SJCRH30 (cell line): ENCODE results near the gene SDCBP2. TPM values are rescaled to one million over a fixed set of nuclear protein-coding genes. Genes with fewer than 3 reads are reported as not detected.
"Not testable (repeated sequence)": the region's sequence is repeated elsewhere in the genome, so short reads cannot be mapped to it uniquely, and the experiment has no call there.

ENCODE experiments used
- DNase-seq, 2 experiments: peaks; one replicate each; pipeline ENCODE4 v3.0.0-alpha.2; 2015 to 2020
- H3K27ac ChIP-seq: fragments of 250-450 bp; sonication (Bioruptor Pico); 2 replicates; pipeline ENCODE4 v1.5.1; 2020; ENCODE audit warnings: mild to moderate bottlenecking, moderate library complexity
- H3K27me3 ChIP-seq: fragments of 250-450 bp; sonication (Bioruptor Pico); 2 replicates; pipeline ENCODE4 v1.5.1; 2020; ENCODE audit warnings: mild to moderate bottlenecking, moderate library complexity
- H3K36me3 ChIP-seq: fragments of 250-450 bp; sonication (Bioruptor Pico); 2 replicates; pipeline ENCODE4 v1.5.1; 2020; ENCODE audit warnings: mild to moderate bottlenecking, moderate library complexity
- H3K4me1 ChIP-seq: fragments of 250-450 bp; sonication (Bioruptor Pico); 2 replicates; pipeline ENCODE4 v1.5.1; 2020; ENCODE audit warnings: mild to moderate bottlenecking, moderate library complexity
- H3K4me3 ChIP-seq: fragments of 250-450 bp; sonication (Bioruptor Pico); 2 replicates; pipeline ENCODE4 v1.5.1; 2020; ENCODE audit warnings: mild to moderate bottlenecking, moderate library complexity
- H3K9me3 ChIP-seq: fragments of 250-450 bp; sonication (Bioruptor Pico); replicated peaks from 2 replicates; pipeline ENCODE4 v1.5.1; 2020; ENCODE audit warnings: mild to moderate bottlenecking, moderate library complexity
- total RNA-seq: library from RNA; depleted of rRNA; stranded (reverse); fragments of >200 nt; shearing (Covaris generic); gene quantifications from 2 replicates; pipeline ENCODE4 v1.2.3, GENCODE V29; 2014

The SDCBP2 gene
- total RNA-seq, 1 experiment from 2014 or later, result 0.71 TPM

DNA sequence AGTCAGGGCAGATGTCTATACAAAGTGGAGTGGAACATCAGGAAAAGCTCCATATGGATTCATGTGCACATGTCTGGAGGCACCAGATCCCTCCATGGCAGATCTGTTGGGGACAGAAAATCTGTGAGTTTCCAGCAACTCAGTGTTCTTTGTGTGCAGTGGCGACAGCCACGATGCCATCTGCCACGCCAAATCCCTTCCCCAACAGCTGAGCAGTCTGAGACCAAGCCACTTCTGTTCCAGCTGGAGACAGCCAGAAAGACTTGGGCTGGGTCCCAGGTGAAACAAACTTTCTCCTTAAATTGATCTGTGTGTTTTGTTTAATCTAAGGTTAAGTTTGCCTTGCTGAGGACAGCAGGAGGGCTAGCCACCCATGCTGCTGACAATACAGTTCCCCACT is 41.0 kb upstream of the SDCBP2 start:
- peaks cover 35% of the 10 kb centered on the region for H3K36me3 ChIP-seq
- H3K9me3 ChIP-seq, result no peaks in the 10 kb centered on the region
- H3K27me3 ChIP-seq, result no peaks in the 10 kb centered on the region
- peaks cover 37% of the 10 kb centered on the region for H3K4me1 ChIP-seq
- no peak overlapping the region for H3K27ac ChIP-seq
- DNase-seq, result peak in 1 of 2 experiments; percentile 34
- H3K4me3 ChIP-seq, result no peak overlapping the region

DNA sequence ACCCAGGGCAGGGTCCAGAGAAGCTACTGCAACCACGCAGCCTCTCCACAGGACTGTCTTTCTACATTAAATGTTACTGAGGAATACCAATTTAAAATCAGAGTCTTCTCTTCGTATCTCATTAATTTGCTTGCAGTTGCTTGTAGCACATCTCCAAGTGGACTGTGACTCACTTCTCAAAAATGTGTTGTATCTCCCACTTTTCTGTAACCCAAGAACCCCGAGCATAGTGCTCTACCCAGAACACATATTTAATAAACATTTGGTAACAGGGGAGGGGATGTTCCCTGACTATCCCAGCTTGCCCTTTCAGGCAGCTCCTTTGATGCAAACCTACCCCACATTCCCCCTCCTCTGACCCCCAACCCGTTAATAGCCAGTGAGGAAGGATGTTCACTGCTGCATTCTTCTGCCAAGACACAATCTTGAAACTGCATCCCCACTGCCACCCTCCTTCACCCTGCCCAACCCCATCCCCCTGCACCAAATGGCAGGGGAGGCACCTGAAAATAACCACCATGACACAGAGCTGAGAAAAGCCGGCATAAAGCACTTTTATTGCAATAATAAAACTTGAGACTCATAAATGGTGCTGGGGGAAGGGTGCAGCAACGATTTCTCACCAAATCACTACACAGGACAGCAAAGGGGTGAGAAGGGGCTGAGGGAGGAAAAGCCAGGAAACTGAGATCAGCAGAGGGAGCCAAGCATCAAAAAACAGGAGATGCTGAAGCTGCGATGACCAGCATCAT is 39.7 kb upstream of the SDCBP2 start:
- H3K4me1 ChIP-seq, result peaks cover 37% of the 10 kb centered on the region

DNA sequence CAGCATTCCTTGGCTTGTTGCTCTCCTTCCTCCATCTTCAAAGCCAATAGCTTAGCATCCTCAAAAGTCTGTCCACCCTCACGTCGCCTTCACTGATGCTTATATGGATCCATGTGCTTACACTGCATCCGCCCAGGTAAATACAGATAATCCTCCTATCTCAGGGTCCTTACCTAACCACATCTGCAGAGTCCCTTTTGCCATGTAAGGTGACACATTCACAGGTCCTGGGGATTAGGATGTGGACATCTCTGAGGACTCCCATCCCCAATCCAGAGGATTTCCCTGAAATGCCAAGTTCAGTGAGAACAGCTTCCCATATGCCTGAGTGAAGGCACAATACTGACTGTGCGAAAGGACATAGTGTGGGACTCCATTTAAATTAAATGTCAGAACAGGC is 38.5 kb upstream of the SDCBP2 start:
- Histone ChIP-seq H3K36me3 (peaks cover 23% of the 10 kb centered on the region), H3K4me1 (peaks cover 34% of the 10 kb centered on the region)

More for the DNA sequence above, 39.7 kb upstream of the SDCBP2 start:
- Histone ChIP-seq H3K27ac (no peak overlapping the region), H3K36me3 (peaks cover 26% of the 10 kb centered on the region), H3K4me3 (no peak overlapping the region), H3K27me3 (no peaks in the 10 kb centered on the region), H3K9me3 (no peaks in the 10 kb centered on the region)
- no peak for DNase-seq

DNA sequence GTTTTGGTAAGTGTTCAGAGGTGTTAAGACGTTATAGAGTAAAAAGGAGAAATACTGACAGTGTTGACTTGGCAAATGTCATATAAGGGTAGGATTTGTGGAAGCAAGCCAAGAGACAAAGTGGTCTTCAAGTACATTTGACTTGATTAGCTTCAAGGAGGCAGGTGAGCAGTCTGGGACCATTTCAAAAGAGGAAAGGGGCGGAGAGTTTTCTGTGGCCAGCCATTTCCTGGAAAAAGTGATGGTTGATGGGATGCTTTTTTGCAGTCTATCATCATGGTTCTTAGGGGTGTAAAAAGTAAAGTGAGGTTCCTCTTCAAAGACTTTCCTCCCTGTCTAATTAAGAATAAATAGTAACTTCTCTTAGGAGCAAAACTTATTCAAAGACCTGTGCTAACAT is 35.2 kb upstream of the SDCBP2 start:
- Histone ChIP-seq H3K27me3 (no peaks in the 10 kb centered on the region), H3K4me1 (peaks cover 9% of the 10 kb centered on the region; the same call in 1 of the 2 replicates), H3K4me3 (no peak overlapping the region), H3K27ac (no peak overlapping the region), H3K9me3 (no peaks in the 10 kb centered on the region), H3K36me3 (peaks cover 24% of the 10 kb centered on the region)
- no peak for DNase-seq

More for the DNA sequence above, 38.5 kb upstream of the SDCBP2 start:
- Histone ChIP-seq H3K27ac (no peak overlapping the region), H3K4me3 (no peak overlapping the region), H3K9me3 (no peaks in the 10 kb centered on the region), H3K27me3 (no peaks in the 10 kb centered on the region)
- DNase-seq, result no peak

DNA sequence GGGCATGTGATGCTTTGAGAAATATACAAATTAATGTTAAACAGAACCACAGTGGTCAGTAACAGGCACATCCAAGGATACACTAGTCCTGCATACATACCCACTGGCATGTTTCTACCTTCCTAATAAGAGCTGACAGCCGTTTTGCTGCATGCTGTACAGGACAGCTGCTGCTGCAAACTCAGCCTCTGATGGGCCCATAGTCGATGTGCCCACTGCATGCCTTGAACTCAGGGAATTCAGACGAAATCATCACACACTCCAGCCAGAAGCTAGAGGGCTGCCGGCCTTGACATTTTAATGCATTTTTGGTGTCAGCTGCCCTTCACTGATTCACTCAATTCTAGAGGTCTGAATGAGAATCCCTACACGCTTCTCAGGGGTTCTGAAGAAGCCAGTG is 34.6 kb upstream of the SDCBP2 start:
- Histone ChIP-seq H3K4me1 (peaks cover 4% of the 10 kb centered on the region; the same call in 1 of the 2 replicates), H3K9me3 (no peaks in the 10 kb centered on the region), H3K27me3 (no peaks in the 10 kb centered on the region), H3K27ac (no peak overlapping the region), H3K36me3 (peaks cover 26% of the 10 kb centered on the region), H3K4me3 (no peak overlapping the region)
- no peak for DNase-seq

DNA sequence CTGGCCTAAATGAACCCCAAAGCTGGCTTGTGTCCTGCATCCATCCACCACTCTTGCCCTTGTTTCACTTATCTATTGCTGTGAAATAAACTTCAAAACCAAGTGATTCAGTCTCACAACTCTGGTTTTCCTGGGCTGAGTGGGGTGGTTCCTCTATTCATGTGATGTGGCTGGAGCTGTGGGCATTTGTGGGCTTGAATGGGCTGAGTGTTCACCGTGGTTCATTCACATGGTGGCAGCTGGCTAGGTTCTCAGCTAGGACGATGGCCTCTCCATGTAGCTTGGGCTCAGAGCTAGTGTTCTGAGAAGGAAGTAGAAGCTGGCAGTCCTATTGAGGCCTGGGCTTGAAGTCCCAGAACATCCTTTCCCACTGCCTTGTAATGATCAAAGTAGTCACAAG is 33.5 kb upstream of the SDCBP2 start:
- no peaks in the 10 kb centered on the region for H3K27me3 ChIP-seq
- H3K4me3 ChIP-seq, result no peak overlapping the region
- H3K4me1 ChIP-seq, result no peaks in the 10 kb centered on the region
- peaks cover 18% of the 10 kb centered on the region for H3K36me3 ChIP-seq
- no peaks in the 10 kb centered on the region for H3K9me3 ChIP-seq
- H3K27ac ChIP-seq, result no peak overlapping the region
- DNase-seq, result no peak

DNA sequence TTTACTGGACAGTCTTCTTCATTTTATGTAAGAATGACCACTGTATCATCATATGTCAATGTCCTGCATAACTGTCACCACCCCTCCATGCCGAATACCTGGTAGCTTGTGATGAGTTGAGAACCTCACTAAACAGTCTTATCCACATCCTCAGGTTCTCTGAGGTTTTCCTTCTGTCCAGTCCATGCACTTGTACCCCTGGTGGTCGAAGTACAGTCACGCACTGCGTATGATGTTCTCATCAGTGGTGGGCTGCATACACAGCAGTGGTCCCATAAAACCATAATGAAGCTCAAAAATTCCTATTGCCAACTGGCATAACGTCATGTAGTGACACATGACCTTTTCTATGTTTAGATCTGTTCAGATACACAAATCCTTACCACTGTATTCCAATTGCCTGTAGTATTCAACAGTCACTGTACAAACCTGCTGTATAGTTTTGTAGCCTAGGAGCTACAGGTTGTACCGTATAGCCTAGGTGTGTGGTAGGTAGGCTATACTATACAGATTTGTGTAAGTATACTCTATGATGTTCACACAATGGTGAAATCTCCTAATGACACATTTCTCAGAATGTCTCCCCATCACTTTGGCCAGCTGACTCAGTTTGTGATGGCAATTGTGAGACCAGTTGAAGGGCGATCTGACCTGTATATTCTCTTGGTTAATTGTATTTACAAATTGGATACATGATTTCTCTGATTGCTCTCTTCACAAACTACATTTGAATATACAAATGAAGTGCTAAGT is 31.3 kb upstream of the SDCBP2 start:
- no peak overlapping the region for H3K4me3 ChIP-seq
- peaks cover 11% of the 10 kb centered on the region; the same call in 1 of the 2 replicates for H3K36me3 ChIP-seq
- H3K27ac ChIP-seq, result no peak overlapping the region
- no peak for DNase-seq
- no peaks in the 10 kb centered on the region for H3K9me3 ChIP-seq
- no peaks in the 10 kb centered on the region for H3K27me3 ChIP-seq
- H3K4me1 ChIP-seq, result no peaks in the 10 kb centered on the region

DNA sequence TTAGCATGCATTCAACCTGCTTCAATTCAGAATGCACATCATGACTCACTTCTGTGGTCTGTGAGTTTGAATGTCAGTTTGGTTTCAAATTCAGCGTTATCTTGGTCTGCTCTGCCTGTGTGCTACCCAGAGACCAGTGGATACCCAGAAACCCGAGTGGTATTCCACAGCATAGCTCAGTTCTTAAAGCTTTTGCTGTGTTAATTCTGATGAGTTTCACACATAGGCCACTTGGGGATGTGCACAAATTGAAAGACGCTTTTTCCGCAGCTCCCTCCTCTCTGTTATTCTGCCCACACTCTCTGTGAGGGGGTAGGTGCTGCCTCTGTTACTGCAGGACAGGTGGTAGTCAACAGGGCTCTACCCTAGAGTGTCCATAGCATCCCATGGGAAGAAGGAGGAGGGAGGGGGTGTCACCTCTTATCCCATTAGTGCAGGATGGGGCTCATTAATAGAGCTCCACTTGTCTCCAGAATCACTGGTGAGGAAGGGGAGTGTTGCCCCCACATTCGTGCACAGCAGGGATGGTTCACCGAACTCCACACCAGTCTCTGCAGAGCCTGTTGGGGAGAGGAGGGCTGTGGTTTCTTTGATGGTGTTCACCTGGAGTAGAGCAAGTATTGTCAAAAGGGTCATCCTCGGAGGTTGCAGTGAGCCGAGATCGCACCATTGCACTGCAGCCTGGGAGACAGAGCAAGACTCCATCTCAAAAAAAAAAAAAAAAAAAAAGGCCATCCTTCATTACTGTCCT is 29.2 kb upstream of the SDCBP2 start:
- Histone ChIP-seq H3K27me3 (no peaks in the 10 kb centered on the region), H3K4me1 (no peaks in the 10 kb centered on the region), H3K36me3 (peaks cover 15% of the 10 kb centered on the region), H3K9me3 (no peaks in the 10 kb centered on the region), H3K27ac (no peak overlapping the region), H3K4me3 (no peak overlapping the region)
- DNase-seq, result no peak

DNA sequence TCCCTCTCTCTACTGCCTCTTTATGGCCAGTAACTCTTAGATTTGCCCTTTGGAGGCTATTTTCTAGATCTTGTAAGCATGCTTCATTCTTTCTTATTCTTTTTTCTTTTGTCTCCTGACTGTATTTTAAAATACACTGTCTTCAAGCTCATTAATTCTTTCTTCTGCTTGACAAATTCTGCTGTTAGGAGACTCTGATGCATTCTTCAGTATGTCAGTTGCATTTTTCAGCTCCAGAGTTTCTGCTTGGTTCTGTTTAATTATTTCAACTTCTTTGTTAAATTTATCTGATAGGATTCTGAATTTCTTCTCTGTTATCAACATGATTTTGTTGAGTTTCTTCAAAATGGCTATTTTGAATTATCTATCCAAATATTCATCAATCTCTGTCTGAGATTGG is 25.0 kb upstream of the SDCBP2 start:
- H3K27me3 ChIP-seq, result no peaks in the 10 kb centered on the region
- no peak for DNase-seq
- H3K9me3 ChIP-seq, result no peaks in the 10 kb centered on the region
- no peaks in the 10 kb centered on the region for H3K4me1 ChIP-seq
- no peak overlapping the region for H3K4me3 ChIP-seq
- H3K36me3 ChIP-seq, result peaks cover 13% of the 10 kb centered on the region; the same call in 1 of the 2 replicates
- H3K27ac ChIP-seq, result no peak overlapping the region

DNA sequence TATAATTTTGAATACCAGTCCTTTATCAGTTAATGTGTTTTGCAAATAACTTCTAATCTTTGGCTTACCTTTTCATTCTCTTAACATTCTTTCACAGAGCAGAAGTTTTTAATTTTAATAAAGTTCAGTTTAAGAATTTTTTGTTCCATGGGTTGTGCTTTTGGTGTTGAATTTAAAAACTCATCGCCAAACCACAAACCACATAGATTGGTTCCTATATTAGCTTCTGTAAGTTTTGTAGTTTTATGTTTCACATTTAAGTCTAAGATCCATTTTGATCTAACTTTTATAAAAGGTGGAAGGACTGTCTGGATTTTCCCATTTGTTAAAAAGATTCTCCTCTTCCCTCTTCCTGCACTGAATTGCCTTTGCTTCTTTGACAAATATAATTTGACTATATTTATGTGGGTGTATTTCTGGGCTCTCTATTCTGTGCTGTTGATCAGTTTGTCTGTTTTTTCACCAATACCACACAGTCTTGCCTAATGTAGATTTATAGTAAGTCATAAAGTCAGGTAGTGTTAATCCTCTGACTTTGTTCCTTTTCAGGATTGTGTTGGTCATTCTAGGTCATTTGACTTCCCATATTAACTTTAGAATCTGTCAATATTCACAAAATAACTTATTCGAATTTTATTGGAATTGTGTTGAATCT is 17.5 kb upstream of the SDCBP2 start:
- no peak overlapping the region for H3K4me3 ChIP-seq

DNA sequence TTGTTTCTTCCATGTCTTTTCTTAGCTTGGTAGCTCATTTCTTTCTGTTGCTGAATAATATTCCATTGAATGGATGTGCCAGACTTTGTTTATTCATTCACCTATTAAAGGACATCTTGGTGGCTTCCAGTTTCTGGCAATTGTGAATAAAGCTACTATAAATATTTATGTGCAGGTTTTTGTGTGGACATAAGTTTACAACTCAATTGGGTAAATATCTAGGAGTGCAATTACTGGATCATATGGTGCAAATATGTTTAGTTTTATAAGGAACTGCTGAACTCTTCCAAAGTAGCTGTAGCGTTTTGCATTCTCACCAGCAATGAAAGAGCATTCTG is 16.8 kb upstream of the SDCBP2 start:
- H3K4me1 ChIP-seq, result 0 out of 2 replicates have a peak, but pooled peaks cover 6% of the 10 kb centered on the region
- H3K27me3 ChIP-seq, result no peaks in the 10 kb centered on the region
- no peaks in the 10 kb centered on the region for H3K9me3 ChIP-seq
- no peak overlapping the region for H3K27ac ChIP-seq
- DNase-seq, result no peak
- H3K36me3 ChIP-seq, result no peaks in the 10 kb centered on the region
- H3K4me3 ChIP-seq, result no peak overlapping the region

More for the DNA sequence above, 17.5 kb upstream of the SDCBP2 start:
- Histone ChIP-seq H3K36me3 (no peaks in the 10 kb centered on the region), H3K9me3 (no peaks in the 10 kb centered on the region), H3K27ac (no peak overlapping the region), H3K4me1 (0 out of 2 replicates have a peak, but pooled peaks cover 6% of the 10 kb centered on the region), H3K27me3 (no peaks in the 10 kb centered on the region)
- DNase-seq, result no peak

DNA sequence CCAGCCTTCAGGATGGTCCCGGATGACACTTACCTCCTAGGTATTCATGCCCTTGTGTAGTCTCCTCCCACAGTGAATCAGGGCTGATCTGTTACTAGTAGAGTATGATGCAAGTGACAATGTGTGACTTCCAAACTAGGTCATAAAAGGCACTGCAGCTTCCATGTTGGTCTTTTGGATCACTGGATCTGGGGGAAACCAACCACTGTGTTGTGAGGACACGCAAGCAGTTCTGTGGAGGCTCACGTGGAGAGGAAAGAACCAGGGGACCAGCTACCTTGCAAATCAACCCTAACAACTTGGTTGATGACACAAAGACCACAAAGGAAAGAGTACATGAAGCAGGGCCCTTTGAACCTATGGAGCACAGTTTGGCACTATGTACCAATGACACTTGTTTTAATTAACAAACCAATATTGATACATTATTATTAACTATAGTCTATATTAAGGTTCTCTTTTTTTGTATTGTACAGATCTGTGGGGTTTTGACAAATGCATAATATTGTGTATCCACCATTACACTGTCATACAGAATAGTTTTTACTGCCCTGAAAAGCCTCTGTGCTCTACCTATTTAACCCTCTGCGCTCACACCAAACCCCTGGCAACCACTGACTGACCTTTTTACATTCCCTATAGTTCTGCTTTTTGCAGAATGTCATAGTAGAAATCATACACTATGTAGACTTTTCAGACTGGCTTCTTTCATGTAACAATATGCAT is 16.3 kb upstream of the SDCBP2 start:
- Histone ChIP-seq H3K9me3 (no peaks in the 10 kb centered on the region), H3K36me3 (no peaks in the 10 kb centered on the region), H3K4me3 (no peak overlapping the region), H3K27ac (no peak overlapping the region), H3K27me3 (no peaks in the 10 kb centered on the region), H3K4me1 (0 out of 2 replicates have a peak, but pooled peaks cover 6% of the 10 kb centered on the region)
- DNase-seq, result no peak

DNA sequence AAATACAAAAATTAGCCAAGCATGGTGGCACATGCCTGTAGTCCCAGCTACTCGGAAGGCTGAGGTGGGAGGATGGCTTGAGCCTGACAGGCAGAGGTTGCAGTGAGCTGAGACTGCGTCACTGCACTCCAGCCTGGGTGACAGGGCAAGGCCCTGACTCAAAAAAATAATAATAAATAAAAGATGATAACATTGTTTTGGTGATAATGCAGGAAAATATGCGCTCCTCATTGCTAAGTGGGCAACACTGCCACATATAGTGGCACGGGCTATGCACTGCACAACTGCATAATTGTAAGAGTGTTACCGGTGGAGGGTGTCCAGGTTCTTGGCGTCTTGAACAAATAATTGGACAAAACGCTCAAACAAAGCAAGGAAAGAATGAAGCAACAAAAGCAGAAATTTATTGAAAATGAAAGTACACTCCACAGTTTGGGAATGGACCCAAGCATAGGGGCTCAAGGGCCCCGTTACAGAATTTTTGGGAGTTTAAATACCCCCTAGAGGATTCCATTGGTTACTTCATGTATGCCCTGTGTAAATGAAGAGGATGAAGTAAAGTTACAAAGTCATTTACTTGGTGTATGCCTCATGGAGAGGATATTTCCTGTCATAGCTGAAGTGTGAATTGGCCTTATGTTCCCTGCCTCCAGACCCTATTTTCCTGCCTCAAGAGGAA is 14.6 kb upstream of the SDCBP2 start:
- H3K4me1 ChIP-seq, H3K4me3 ChIP-seq, H3K27ac ChIP-seq, H3K36me3 ChIP-seq, H3K27me3 ChIP-seq, H3K9me3 ChIP-seq, DNase-seq: not testable (repeated sequence)
